Esophagus muscularis mucosa (tissue), 3 donors: Measurements from ENCODE around the gene DGKQ.

Experiments used
- POLR2A ChIP-seq: fragments of 450-650 bp; IDR thresholded peaks from one replicate; pipeline ENCODE4 v1.6.1; 2017; ENCODE audit warnings: antibody characterized with exemption, moderate library complexity, mild to moderate bottlenecking, low read depth
- TF ChIP-seq, protein P1 (sequence below), 3 experiments: fragments of 200-600 bp in 2 of 3; fragments of 450-650 bp in 1 of 3; sonication (generic) in 2 of 3; IDR thresholded peaks; one replicate each; pipeline ENCODE4 v1.5.1; 2017 to 2019; ENCODE audit warnings: antibody characterized with exemption in 3 of 3, mild to moderate bottlenecking in 2 of 3, moderate library complexity in 1 of 3

DNA sequence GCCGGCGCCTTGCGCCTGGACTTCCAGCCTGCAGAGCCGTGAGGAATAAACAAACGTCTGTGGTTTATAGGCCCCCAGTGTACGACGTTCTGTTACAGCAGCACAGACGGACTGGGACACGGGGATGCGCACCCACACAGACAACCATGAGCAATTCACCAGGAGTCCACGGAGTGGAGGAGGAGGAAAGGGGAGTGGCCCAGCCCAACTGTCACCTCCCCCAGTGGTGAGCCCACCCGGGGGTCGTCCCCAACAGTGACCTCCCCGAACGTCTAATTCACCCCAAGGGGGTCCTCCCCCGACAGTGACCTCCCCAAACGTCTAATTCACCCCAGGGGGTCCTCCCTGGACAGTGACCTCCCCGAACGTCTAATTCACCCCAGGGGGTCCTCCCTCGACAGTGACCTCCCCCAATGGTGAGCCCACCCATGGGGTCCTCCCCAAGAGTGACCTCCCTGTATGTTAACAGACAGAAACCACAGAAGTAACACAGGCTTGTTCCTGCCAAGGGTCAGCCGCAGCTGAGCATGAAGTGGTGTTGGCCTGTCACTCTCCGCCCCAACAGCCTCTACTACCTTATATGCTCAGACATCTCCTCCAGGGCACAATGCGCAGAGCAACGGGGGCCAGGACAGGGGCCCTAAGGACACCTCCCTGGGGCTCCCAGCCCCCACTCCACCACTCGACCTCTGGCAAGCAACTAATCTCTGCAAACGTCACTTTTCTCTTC, 47.4 kb downstream of the DGKQ start:
- TF ChIP-seq, protein P1, sequence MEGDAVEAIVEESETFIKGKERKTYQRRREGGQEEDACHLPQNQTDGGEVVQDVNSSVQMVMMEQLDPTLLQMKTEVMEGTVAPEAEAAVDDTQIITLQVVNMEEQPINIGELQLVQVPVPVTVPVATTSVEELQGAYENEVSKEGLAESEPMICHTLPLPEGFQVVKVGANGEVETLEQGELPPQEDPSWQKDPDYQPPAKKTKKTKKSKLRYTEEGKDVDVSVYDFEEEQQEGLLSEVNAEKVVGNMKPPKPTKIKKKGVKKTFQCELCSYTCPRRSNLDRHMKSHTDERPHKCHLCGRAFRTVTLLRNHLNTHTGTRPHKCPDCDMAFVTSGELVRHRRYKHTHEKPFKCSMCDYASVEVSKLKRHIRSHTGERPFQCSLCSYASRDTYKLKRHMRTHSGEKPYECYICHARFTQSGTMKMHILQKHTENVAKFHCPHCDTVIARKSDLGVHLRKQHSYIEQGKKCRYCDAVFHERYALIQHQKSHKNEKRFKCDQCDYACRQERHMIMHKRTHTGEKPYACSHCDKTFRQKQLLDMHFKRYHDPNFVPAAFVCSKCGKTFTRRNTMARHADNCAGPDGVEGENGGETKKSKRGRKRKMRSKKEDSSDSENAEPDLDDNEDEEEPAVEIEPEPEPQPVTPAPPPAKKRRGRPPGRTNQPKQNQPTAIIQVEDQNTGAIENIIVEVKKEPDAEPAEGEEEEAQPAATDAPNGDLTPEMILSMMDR (IDR thresholded peaks at IDR 0.05): no peak
- TF ChIP-seq POLR2A: no peak
